OCI-LY3 (cell line): ENCODE results near the gene PEX16.

Experiments
- H2AFZ ChIP-seq: fragments of 200-600, 300-600 bp; shearing (Covaris generic); 2 replicates; pipeline ENCODE4 v1.6.0; 2014; ENCODE audit warnings: antibody characterized with exemption, low read depth, low read length
- H3K27ac ChIP-seq: fragments of 200-600, 300-600 bp; sonication (generic); 2 replicates; pipeline ENCODE4 v1.5.1; 2014; ENCODE audit warnings: mild to moderate bottlenecking, low read length, moderate library complexity, mixed read lengths
- H3K27me3 ChIP-seq: fragments of 200-600, 300-600 bp; sonication (generic); 2 replicates; pipeline ENCODE4 v1.6.1; 2014; ENCODE audit warnings: low read depth, low read length, mixed read lengths
- H3K36me3 ChIP-seq: fragments of 200-600, 300-600 bp; sonication (generic); replicated peaks from 2 replicates; pipeline ENCODE3; 2014; ENCODE audit warnings: low read depth, low read length, mixed read lengths
- H3K4me1 ChIP-seq: fragments of 300-600, 200-600 bp; sonication (generic); 2 replicates; pipeline ENCODE4 v1.6.1; 2014; ENCODE audit warnings: low read length, mixed read lengths
- H3K4me2 ChIP-seq: fragments of 200-600, 300-600 bp; sonication (generic); 2 replicates; pipeline ENCODE4 v1.6.1; 2014; ENCODE audit warnings: low read length, mixed read lengths
- H3K4me3 ChIP-seq: fragments of 300-600, 200-600 bp; sonication (generic); 2 replicates; pipeline ENCODE4 v1.5.1; 2014; ENCODE audit warnings: antibody characterized with exemption, mild to moderate bottlenecking, low read length, moderate library complexity
- H3K79me2 ChIP-seq: fragments of 300-600, 200-600 bp; shearing (Covaris generic); 2 replicates; pipeline ENCODE4 v1.6.1; 2014; ENCODE audit warnings: mild to moderate bottlenecking, low read length, mixed read lengths
- H3K9ac ChIP-seq: fragments of 300-600, 200-600 bp; shearing (Covaris generic); 2 replicates; pipeline ENCODE4 v1.6.0; 2014; ENCODE audit warnings: mild to moderate bottlenecking, low read length, moderate library complexity
- H3K9me3 ChIP-seq: fragments of 200-600, 300-600 bp; shearing (Covaris generic); 2 replicates; pipeline ENCODE4 v1.6.1; 2014; ENCODE audit warnings: low read length, mixed read lengths; ENCODE audit not compliant: insufficient read depth
- H4K20me1 ChIP-seq: fragments of 200-600, 300-600 bp; sonication (generic); 2 replicates; pipeline ENCODE4 v1.6.1; 2016; ENCODE audit warnings: low read length, mixed read lengths; ENCODE audit not compliant: insufficient read depth
- CTCF ChIP-seq: fragments of 200-600, 300-600 bp; sonication (generic); IDR thresholded peaks from 2 replicates; pipeline ENCODE4 v1.5.1; 2014; ENCODE audit warnings: antibody characterized with exemption, low read length, low read depth
- EZH2phosphoT487 ChIP-seq: fragments of 200-600 bp; shearing (Covaris generic); IDR thresholded peaks from 2 replicates; pipeline ENCODE4 v1.6.1; 2018; ENCODE audit warnings: antibody characterized with exemption, mixed run types, low read depth

Gene PEX16

GRCh38 chr11:45895553-45896259 lies 22.0 kb downstream of the PEX16 start:
- Histone ChIP-seq H4K20me1 (no peaks in the 10 kb centered on the region), H3K4me2 (no peak overlapping the region), H3K79me2 (no peaks in the 10 kb centered on the region), H2AFZ (no peak overlapping the region), H3K27ac (no peak overlapping the region), H3K27me3 (no peaks in the 10 kb centered on the region), H3K9me3 (no peaks in the 10 kb centered on the region), H3K36me3 (no peaks in the 10 kb centered on the region), H3K4me1 (no peaks in the 10 kb centered on the region), H3K4me3 (no peak overlapping the region), H3K9ac (no peak overlapping the region)
- TF ChIP-seq CTCF (no peak), EZH2phosphoT487 (no peak)

GRCh38 chr11:45894555-45895247 lies 23.0 kb downstream of the PEX16 start:
- no peaks in the 10 kb centered on the region for H3K9me3 ChIP-seq
- H3K4me3 ChIP-seq, result no peak overlapping the region
- no peak overlapping the region for H3K27ac ChIP-seq
- H2AFZ ChIP-seq, result no peak overlapping the region
- H3K36me3 ChIP-seq, result no peaks in the 10 kb centered on the region
- H3K4me1 ChIP-seq, result no peaks in the 10 kb centered on the region
- TF ChIP-seq EZH2phosphoT487 (no peak), CTCF (no peak)
- no peak overlapping the region for H3K9ac ChIP-seq
- H3K4me2 ChIP-seq, result no peak overlapping the region
- H3K79me2 ChIP-seq, result no peaks in the 10 kb centered on the region
- no peaks in the 10 kb centered on the region for H3K27me3 ChIP-seq
- no peaks in the 10 kb centered on the region for H4K20me1 ChIP-seq

GRCh38 chr11:45892856-45893255 lies 24.8 kb downstream of the PEX16 start:
- no peak for TF ChIP-seq CTCF
- Histone ChIP-seq H3K9ac (no peak overlapping the region), H3K4me1 (no peaks in the 10 kb centered on the region), H3K79me2 (no peaks in the 10 kb centered on the region), H3K27me3 (no peaks in the 10 kb centered on the region), H3K36me3 (no peaks in the 10 kb centered on the region), H3K9me3 (no peaks in the 10 kb centered on the region), H3K4me3 (no peak overlapping the region), H2AFZ (no peak overlapping the region), H4K20me1 (no peaks in the 10 kb centered on the region), H3K4me2 (no peak overlapping the region), H3K27ac (no peak overlapping the region)

GRCh38 chr11:45890886-45891550 lies 26.7 kb downstream of the PEX16 start:
- H3K27me3 ChIP-seq, result no peaks in the 10 kb centered on the region
- H3K36me3 ChIP-seq, result no peaks in the 10 kb centered on the region
- no peaks in the 10 kb centered on the region for H3K4me1 ChIP-seq
- no peak overlapping the region for H3K9ac ChIP-seq
- H3K9me3 ChIP-seq, result no peaks in the 10 kb centered on the region
- H3K79me2 ChIP-seq, result no peaks in the 10 kb centered on the region
- peaks cover 3% of the 10 kb centered on the region; the same call in 1 of the 2 replicates for H4K20me1 ChIP-seq
- no peak overlapping the region for H2AFZ ChIP-seq
- no peak for TF ChIP-seq CTCF
- H3K4me3 ChIP-seq, result no peak overlapping the region
- H3K4me2 ChIP-seq, result no peak overlapping the region
- no peak overlapping the region for H3K27ac ChIP-seq
